HEK293T (cell line): ENCODE data around the gene KIAA1328.

Experiments
- ARNT ChIP-seq: fragments of 450-650 bp; IDR thresholded peaks from 2 replicates; pipeline ENCODE4 v1.6.1; 2017; ENCODE audit warnings: mild to moderate bottlenecking
- CTBP1 ChIP-seq: fragments of 450-650 bp; IDR thresholded peaks from 2 replicates; pipeline ENCODE4 v1.6.1; 2016; ENCODE audit warnings: borderline replicate concordance
- ELF4 ChIP-seq: fragments of 450-650 bp; IDR thresholded peaks from 2 replicates; pipeline ENCODE4 v1.6.1; 2017; ENCODE audit warnings: antibody characterized with exemption
- FOXA1 ChIP-seq: fragments of 450-650 bp; IDR thresholded peaks from 2 replicates; pipeline ENCODE4 v1.6.1; 2016; ENCODE audit warnings: mild to moderate bottlenecking
- FOXK2 ChIP-seq: fragments of 450-650 bp; IDR thresholded peaks from 2 replicates; pipeline ENCODE4 v1.6.1; 2016; ENCODE audit warnings: mild to moderate bottlenecking
- FOXM1 ChIP-seq: fragments of 450-650 bp; IDR thresholded peaks from 2 replicates; pipeline ENCODE4 v1.6.1; 2017; ENCODE audit warnings: mild to moderate bottlenecking, borderline replicate concordance
- HDGF ChIP-seq: fragments of 450-650 bp; IDR thresholded peaks from 2 replicates; pipeline ENCODE4 v1.6.1; 2017; ENCODE audit warnings: antibody characterized with exemption, borderline replicate concordance
- NFRKB ChIP-seq: fragments of 450-650 bp; IDR thresholded peaks from 2 replicates; pipeline ENCODE4 v1.6.1; 2016; ENCODE audit warnings: mild to moderate bottlenecking, moderate library complexity
- SP1 ChIP-seq: fragments of 450-650 bp; IDR thresholded peaks from 2 replicates; pipeline ENCODE4 v1.6.1; 2017
- SUZ12 ChIP-seq: fragments of 450-650 bp; IDR thresholded peaks from 2 replicates; pipeline ENCODE4 v1.6.1; 2016; ENCODE audit warnings: mild to moderate bottlenecking
- TARDBP ChIP-seq: fragments of 450-650 bp; IDR thresholded peaks from 2 replicates; pipeline ENCODE4 v1.6.1; 2016
- ZNF384 ChIP-seq: fragments of 450-650 bp; IDR thresholded peaks from 2 replicates; pipeline ENCODE4 v1.6.1; 2016
- TF ChIP-seq, protein P1 (sequence below): fragments of 450-650 bp; IDR thresholded peaks from 2 replicates; pipeline ENCODE4 v1.6.1; 2016

DNA sequence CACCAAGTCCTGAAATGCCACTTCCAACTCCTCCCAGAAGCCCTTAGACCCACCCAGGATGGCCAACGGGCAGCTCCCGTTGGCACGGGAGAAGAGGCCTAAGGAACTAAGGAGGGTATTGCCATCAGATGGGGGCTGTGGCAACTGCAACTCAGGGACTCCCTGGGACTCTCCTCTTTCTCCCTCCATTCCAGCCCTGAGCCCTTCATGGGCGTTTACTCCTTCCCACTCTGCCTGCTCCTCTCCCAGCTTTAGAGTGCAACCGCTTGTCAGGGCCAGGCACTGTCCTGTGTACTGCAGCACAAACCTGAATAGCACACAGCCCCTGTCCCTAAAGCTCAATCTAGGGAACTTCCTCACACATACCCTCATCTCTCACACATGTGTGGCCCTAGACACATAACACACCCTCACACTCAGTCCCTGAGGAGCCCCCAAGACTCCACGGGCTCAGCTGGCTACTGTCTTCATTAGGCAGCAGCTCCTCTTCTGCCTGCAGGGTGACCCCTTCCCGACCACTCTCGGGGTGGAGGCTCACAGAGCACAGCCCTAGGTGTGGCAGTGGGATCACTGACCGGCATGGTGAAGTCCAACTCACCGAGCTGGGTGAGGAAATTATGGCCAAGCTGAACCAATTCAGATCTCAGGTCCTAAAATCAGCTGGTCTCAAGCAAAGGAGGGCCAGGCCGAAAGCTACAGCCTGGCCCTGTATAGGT lies 420.4 kb downstream of the KIAA1328 start:
- TF ChIP-seq SP1 (no peak), HDGF (no peak), SUZ12 (no peak), FOXA1 (no peak), TARDBP (no peak), CTBP1 (no peak), ZNF384 (no peak), ARNT (no peak), NFRKB (no peak), FOXK2 (no peak), ELF4 (no peak), FOXM1 (no peak)
- TF ChIP-seq, protein P1, sequence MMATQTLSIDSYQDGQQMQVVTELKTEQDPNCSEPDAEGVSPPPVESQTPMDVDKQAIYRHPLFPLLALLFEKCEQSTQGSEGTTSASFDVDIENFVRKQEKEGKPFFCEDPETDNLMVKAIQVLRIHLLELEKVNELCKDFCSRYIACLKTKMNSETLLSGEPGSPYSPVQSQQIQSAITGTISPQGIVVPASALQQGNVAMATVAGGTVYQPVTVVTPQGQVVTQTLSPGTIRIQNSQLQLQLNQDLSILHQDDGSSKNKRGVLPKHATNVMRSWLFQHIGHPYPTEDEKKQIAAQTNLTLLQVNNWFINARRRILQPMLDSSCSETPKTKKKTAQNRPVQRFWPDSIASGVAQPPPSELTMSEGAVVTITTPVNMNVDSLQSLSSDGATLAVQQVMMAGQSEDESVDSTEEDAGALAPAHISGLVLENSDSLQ = no peak
